ENCODE measurements around the gene BRINP3. TPM values are rescaled to one million over a fixed set of nuclear protein-coding genes. Genes with fewer than 3 reads are reported as not detected.

BRINP3 gene
- total and polyA plus RNA-seq, 9 of the 15 experiments (the other 6 are each of a cell fraction or from before 2014, with no cell fraction given), result 0.09 to 0.75 (median 0.19) TPM; not detected in 1

DNA sequence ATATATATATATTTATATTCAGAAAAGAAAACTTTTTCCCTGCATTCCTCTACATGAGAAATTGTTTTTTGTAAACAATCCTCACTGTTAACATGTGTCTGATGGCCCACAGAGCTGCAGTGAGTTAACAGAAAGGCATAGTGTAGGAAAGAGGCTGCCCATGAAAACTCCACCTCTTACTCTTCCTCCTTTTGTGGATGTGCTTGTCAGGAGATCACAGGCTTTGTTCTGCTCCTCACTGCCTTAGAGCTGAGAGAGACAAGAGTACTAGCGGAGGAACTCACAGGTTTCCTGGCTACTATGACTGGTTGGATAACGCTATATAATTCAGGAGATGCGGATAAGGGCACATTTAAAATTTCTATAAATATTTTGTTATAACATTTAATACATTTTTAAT, 200.6 kb downstream of the BRINP3 start (continued):
- TF ChIP-seq, protein P1, sequence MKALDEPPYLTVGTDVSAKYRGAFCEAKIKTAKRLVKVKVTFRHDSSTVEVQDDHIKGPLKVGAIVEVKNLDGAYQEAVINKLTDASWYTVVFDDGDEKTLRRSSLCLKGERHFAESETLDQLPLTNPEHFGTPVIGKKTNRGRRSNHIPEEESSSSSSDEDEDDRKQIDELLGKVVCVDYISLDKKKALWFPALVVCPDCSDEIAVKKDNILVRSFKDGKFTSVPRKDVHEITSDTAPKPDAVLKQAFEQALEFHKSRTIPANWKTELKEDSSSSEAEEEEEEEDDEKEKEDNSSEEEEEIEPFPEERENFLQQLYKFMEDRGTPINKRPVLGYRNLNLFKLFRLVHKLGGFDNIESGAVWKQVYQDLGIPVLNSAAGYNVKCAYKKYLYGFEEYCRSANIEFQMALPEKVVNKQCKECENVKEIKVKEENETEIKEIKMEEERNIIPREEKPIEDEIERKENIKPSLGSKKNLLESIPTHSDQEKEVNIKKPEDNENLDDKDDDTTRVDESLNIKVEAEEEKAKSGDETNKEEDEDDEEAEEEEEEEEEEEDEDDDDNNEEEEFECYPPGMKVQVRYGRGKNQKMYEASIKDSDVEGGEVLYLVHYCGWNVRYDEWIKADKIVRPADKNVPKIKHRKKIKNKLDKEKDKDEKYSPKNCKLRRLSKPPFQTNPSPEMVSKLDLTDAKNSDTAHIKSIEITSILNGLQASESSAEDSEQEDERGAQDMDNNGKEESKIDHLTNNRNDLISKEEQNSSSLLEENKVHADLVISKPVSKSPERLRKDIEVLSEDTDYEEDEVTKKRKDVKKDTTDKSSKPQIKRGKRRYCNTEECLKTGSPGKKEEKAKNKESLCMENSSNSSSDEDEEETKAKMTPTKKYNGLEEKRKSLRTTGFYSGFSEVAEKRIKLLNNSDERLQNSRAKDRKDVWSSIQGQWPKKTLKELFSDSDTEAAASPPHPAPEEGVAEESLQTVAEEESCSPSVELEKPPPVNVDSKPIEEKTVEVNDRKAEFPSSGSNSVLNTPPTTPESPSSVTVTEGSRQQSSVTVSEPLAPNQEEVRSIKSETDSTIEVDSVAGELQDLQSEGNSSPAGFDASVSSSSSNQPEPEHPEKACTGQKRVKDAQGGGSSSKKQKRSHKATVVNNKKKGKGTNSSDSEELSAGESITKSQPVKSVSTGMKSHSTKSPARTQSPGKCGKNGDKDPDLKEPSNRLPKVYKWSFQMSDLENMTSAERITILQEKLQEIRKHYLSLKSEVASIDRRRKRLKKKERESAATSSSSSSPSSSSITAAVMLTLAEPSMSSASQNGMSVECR (CRISPR knock-in tag; IDR thresholded peaks at IDR 0.05), result no peak
- TF ChIP-seq NR2C2 (CRISPR knock-in tag; IDR thresholded peaks at IDR 0.05) (no peak), NR2C2 (tag; IDR thresholded peaks at IDR 0.05) (no peak), TCFL5 (CRISPR knock-in tag; conservative IDR thresholded peaks at IDR 0.05) (no peak)

DNA sequence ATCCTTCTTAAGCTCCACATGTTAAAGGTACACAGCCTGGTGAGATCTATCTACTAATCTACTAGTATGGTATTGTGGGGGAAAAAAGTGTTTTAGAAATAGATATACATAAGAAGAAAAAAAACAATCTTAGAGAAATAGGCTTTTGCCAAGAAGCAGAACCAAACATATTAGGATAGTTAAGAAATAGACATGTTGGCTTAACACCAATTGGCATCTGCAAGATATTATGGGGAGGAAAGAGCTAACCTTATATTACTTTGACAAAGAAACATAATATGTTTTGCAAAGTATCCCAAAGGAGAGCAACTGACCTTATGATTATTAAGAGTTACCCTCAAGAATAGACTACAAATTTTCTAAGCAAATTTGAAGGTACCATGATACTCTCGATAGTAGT, 202.9 kb downstream of the BRINP3 start:
- FAIRE-seq, result no peak
- H3K27me3 ChIP-seq (ENCODE audit: control insufficient read depth in 2 of 2, insufficient read depth in 2 of 2, low read length in 2 of 2), result no peaks in the 10 kb centered on the region
- H3K79me2 ChIP-seq (ENCODE audit: control insufficient read depth, insufficient read depth, low read length), result no peaks in the 10 kb centered on the region
- no peaks in the 10 kb centered on the region for H4K20me1 ChIP-seq (replicated peaks; ENCODE audit: control insufficient read depth, insufficient read depth, low read length)
- H2AFZ ChIP-seq (ENCODE audit: low read depth, low read length), result no peak overlapping the region
- ChIA-PET POLR2A (no interaction called here), CTCF (ENCODE audit: low intra/inter-chr PET ratio) (no interaction called here)
- 0% methylated on average over 1 of the region's 1 CpG for WGBS (ENCODE audit: insufficient coverage, low coverage, missing lambda C conversion rate)
- TF ChIP-seq ZKSCAN1 (IDR thresholded peaks at IDR 0.05; ENCODE audit: low read depth, low read length) (no peak), ZNF57 (CRISPR knock-in tag; IDR thresholded peaks at IDR 0.05) (no peak)
- TF ChIP-seq, protein P2, sequence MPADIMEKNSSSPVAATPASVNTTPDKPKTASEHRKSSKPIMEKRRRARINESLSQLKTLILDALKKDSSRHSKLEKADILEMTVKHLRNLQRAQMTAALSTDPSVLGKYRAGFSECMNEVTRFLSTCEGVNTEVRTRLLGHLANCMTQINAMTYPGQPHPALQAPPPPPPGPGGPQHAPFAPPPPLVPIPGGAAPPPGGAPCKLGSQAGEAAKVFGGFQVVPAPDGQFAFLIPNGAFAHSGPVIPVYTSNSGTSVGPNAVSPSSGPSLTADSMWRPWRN (IDR thresholded peaks at IDR 0.05; ENCODE audit: low read depth), result no peak
- TF ChIP-seq, protein P3, sequence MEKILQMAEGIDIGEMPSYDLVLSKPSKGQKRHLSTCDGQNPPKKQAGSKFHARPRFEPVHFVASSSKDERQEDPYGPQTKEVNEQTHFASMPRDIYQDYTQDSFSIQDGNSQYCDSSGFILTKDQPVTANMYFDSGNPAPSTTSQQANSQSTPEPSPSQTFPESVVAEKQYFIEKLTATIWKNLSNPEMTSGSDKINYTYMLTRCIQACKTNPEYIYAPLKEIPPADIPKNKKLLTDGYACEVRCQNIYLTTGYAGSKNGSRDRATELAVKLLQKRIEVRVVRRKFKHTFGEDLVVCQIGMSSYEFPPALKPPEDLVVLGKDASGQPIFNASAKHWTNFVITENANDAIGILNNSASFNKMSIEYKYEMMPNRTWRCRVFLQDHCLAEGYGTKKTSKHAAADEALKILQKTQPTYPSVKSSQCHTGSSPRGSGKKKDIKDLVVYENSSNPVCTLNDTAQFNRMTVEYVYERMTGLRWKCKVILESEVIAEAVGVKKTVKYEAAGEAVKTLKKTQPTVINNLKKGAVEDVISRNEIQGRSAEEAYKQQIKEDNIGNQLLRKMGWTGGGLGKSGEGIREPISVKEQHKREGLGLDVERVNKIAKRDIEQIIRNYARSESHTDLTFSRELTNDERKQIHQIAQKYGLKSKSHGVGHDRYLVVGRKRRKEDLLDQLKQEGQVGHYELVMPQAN (IDR thresholded peaks at IDR 0.05; ENCODE audit: borderline replicate concordance), result no peak
- no peak overlapping the region for H3K4me2 ChIP-seq (ENCODE audit: insufficient read depth, low read length)
- DNase-seq (ENCODE audit: extremely low read depth in 1 of 4, low spot score in 3 of 4), result no peak
- no peak overlapping the region for H3K9ac ChIP-seq (ENCODE audit: insufficient read depth in 1 of 2, low read depth in 2 of 2, low read length in 2 of 2)
- H3K4me3 ChIP-seq, result no peak overlapping the region
- H3K27ac ChIP-seq (ENCODE audit: extremely low read depth, low read depth, low read length), result no peak overlapping the region
- no peak for ATAC-seq
- intact Hi-C loops (cut with micrococcal nuclease), result no loop called here
- H3K9me3 ChIP-seq (replicated peaks; ENCODE audit: control insufficient read depth, insufficient read depth, low read depth, low read length), result no peaks in the 10 kb centered on the region
- BruUV-seq (replicated peaks), result no TSS peak
- in situ Hi-C loops (cut with MboI), result no loop called here
- no peaks in the 10 kb centered on the region for H3K36me3 ChIP-seq (ENCODE audit: control insufficient read depth, insufficient read depth, low read length)
- H3K9me1 ChIP-seq (ENCODE audit: control insufficient read depth, insufficient read depth, low read length), result no peaks in the 10 kb centered on the region
- H3K4me1 ChIP-seq (replicated peaks in 1 of 2; ENCODE audit: control insufficient read depth in 2 of 2, insufficient read depth in 2 of 2, low read length in 2 of 2), result no peaks in the 10 kb centered on the region
